ENCODE data around the gene DHX29.

DNA sequence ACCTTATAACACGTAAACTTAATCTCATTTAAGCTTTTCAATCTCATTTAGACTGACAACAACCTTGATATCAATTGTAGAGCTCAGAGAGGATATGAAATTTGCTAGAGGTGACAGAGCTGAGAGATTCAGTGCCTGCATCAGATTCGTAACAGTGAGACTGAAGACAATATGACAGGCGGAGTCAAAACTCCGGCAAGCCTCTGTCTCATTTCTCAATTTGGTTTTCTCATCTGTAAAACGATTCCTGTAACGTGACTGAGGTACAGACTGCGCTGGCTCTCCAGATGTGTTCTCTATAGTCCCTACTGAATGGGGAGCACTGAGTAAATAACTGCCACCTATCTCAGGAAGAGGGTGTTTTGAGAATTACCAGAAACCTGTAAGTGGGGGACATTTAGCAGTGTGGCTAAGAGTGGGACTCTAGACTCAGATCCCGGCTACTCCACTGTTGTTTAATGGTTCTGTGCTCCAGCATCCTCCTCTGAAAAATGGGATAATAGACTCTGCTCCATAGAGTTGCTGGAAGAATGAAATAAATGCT lies 77.3 kb downstream of the DHX29 start:
- TF ChIP-seq, protein P1, sequence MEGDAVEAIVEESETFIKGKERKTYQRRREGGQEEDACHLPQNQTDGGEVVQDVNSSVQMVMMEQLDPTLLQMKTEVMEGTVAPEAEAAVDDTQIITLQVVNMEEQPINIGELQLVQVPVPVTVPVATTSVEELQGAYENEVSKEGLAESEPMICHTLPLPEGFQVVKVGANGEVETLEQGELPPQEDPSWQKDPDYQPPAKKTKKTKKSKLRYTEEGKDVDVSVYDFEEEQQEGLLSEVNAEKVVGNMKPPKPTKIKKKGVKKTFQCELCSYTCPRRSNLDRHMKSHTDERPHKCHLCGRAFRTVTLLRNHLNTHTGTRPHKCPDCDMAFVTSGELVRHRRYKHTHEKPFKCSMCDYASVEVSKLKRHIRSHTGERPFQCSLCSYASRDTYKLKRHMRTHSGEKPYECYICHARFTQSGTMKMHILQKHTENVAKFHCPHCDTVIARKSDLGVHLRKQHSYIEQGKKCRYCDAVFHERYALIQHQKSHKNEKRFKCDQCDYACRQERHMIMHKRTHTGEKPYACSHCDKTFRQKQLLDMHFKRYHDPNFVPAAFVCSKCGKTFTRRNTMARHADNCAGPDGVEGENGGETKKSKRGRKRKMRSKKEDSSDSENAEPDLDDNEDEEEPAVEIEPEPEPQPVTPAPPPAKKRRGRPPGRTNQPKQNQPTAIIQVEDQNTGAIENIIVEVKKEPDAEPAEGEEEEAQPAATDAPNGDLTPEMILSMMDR (IDR thresholded peaks at IDR 0.05; ENCODE audit: low read depth, low read length, missing input control): no peak
- TF ChIP-seq SP1 (IDR thresholded peaks at IDR 0.05) (no peak), FOXA2 (IDR thresholded peaks at IDR 0.05) (no peak), RAD21 (IDR thresholded peaks at IDR 0.05) (no peak), EGR1 (IDR thresholded peaks at IDR 0.05; ENCODE audit: low read depth in 2 of 2) (no peak), GABPA (IDR thresholded peaks at IDR 0.05 in 1 of 2, conservative IDR thresholded peaks at IDR 0.05 in 1 of 2) (no peak), NR2F2 (IDR thresholded peaks at IDR 0.05) (no peak), MAX (IDR thresholded peaks at IDR 0.05) (no peak), RXRA (IDR thresholded peaks at IDR 0.05) (no peak), ZBTB33 (IDR thresholded peaks at IDR 0.05) (no peak), FOXA1 (IDR thresholded peaks at IDR 0.05) (no peak), JUND (IDR thresholded peaks at IDR 0.05) (no peak), TAF1 (conservative IDR thresholded peaks at IDR 0.05) (no peak)
- TF ChIP-seq, protein P2, sequence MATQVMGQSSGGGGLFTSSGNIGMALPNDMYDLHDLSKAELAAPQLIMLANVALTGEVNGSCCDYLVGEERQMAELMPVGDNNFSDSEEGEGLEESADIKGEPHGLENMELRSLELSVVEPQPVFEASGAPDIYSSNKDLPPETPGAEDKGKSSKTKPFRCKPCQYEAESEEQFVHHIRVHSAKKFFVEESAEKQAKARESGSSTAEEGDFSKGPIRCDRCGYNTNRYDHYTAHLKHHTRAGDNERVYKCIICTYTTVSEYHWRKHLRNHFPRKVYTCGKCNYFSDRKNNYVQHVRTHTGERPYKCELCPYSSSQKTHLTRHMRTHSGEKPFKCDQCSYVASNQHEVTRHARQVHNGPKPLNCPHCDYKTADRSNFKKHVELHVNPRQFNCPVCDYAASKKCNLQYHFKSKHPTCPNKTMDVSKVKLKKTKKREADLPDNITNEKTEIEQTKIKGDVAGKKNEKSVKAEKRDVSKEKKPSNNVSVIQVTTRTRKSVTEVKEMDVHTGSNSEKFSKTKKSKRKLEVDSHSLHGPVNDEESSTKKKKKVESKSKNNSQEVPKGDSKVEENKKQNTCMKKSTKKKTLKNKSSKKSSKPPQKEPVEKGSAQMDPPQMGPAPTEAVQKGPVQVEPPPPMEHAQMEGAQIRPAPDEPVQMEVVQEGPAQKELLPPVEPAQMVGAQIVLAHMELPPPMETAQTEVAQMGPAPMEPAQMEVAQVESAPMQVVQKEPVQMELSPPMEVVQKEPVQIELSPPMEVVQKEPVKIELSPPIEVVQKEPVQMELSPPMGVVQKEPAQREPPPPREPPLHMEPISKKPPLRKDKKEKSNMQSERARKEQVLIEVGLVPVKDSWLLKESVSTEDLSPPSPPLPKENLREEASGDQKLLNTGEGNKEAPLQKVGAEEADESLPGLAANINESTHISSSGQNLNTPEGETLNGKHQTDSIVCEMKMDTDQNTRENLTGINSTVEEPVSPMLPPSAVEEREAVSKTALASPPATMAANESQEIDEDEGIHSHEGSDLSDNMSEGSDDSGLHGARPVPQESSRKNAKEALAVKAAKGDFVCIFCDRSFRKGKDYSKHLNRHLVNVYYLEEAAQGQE (IDR thresholded peaks at IDR 0.05): no peak

Data from liver (tissue), 3 donors.